Panc1 (cell line): ENCODE measurements around the gene CELF2. TPM values are rescaled to one million over a fixed set of nuclear protein-coding genes. Genes with fewer than 3 reads are reported as not detected.

Experiments
- ATAC-seq: fragments of 200-7000 bp; cut with Tn5 transposase; 2 replicates; pipeline ENCODE4 v1.9.1; 2020; ENCODE audit warnings: mild to moderate bottlenecking, moderate library complexity
- BruUV-seq: library from RNA; stranded (reverse); fragments of 400-500 nt; replicated peaks from 2 replicates; lab custom pipeline; 2021; lab: Mats Ljungman, UMichigan
- CTCF ChIA-PET: fragments of 300-600 bp; sonication (Branson Sonifier 250); formaldehyde crosslinking; loops from one replicate; lab custom pipeline; 2022; ENCODE audit warnings: antibody characterized with exemption; lab: Charles Lee
- POLR2A ChIA-PET: fragments of 300-600 bp; sonication (Branson Sonifier 250); formaldehyde crosslinking; loops from one replicate; lab custom pipeline; 2022; ENCODE audit warnings: antibody characterized with exemption; lab: Charles Lee
- DNase-seq: peaks from one replicate; pipeline ENCODE4 v3.0.0-alpha.2; 2010; ENCODE audit warnings: low read depth, low spot score
- H3K27ac ChIP-seq: 2 replicates; pipeline ENCODE4 v1.5.1; 2011; ENCODE audit warnings: mild to moderate bottlenecking, low read length, inconsistent platforms
- H3K27me3 ChIP-seq: fragments of 200-500 bp; sonication (Bioruptor generic); 2 replicates; pipeline ENCODE4 v1.6.0; 2014; ENCODE audit warnings: low read length, inconsistent platforms; ENCODE audit not compliant: control insufficient read depth, insufficient read depth
- H3K36me3 ChIP-seq: fragments of 200-500 bp; sonication (Bioruptor generic); 2 replicates; pipeline ENCODE4 v1.5.1; 2014; ENCODE audit warnings: inconsistent platforms, mild to moderate bottlenecking, low read length, moderate library complexity; ENCODE audit not compliant: control insufficient read depth, insufficient read depth
- H3K4me1 ChIP-seq: 2 replicates; pipeline ENCODE4 v1.5.1; 2011; ENCODE audit warnings: inconsistent platforms, mild to moderate bottlenecking, low read length, moderate library complexity; ENCODE audit not compliant: control insufficient read depth, insufficient read depth
- H3K4me3 ChIP-seq, 2 experiments: 2 replicates each; pipeline ENCODE4 v1.5.1; 2011 to 2012; ENCODE audit warnings: low read depth in 2 of 2, low read length in 2 of 2, mild to moderate bottlenecking in 2 of 2, inconsistent platforms in 1 of 2, moderate library complexity in 1 of 2
- H3K9me3 ChIP-seq: fragments of 200-500 bp; sonication (Bioruptor generic); 2 replicates; pipeline ENCODE4 v1.5.1; 2014; ENCODE audit warnings: low read depth, mild to moderate bottlenecking, inconsistent platforms, low read length, moderate library complexity; ENCODE audit not compliant: control insufficient read depth, insufficient read depth
- CTCF ChIP-seq: fragments of 450-650 bp; IDR thresholded peaks from 2 replicates; pipeline ENCODE4 v1.5.1; 2017; ENCODE audit warnings: mild to moderate bottlenecking
- POLR2AphosphoS5 ChIP-seq: IDR thresholded peaks from 2 replicates; pipeline ENCODE4 v1.6.1; 2012; ENCODE audit warnings: mild to moderate bottlenecking, low read depth, low read length, moderate library complexity
- REST ChIP-seq, 2 experiments: IDR thresholded peaks; 2 replicates each; pipeline ENCODE4 v1.6.1; 2011 to 2012; ENCODE audit warnings: low read depth in 2 of 2, control low read depth in 1 of 2, low read length in 1 of 2, mild to moderate bottlenecking in 1 of 2, moderate library complexity in 1 of 2; ENCODE audit not compliant: insufficient read depth in 1 of 2
- SIN3A ChIP-seq: IDR thresholded peaks from 2 replicates; pipeline ENCODE4 v1.6.1; 2012; ENCODE audit warnings: low read depth, mild to moderate bottlenecking, low read length, moderate library complexity, borderline replicate concordance; ENCODE audit not compliant: insufficient read depth
- TCF7L2 ChIP-seq: IDR thresholded peaks from 2 replicates; pipeline ENCODE4 v1.6.1; 2011; ENCODE audit warnings: mild to moderate bottlenecking, low read depth, low read length, inconsistent platforms
- in situ Hi-C: cut with HindIII; loops from 2 replicates; pipeline ENCODE4 v1.10.0; 2016; ENCODE audit warnings: low sequenced_read_pairs, low pct_unique_long_range_greater_than_20kb
- intact Hi-C: fragments of 100-400 bp; cut with micrococcal nuclease; formaldehyde crosslinking; loops from one replicate; pipeline ENCODE4 v1.10.0; 2022; ENCODE audit not compliant: unreplicated experiment
- total RNA-seq: library from RNA; stranded (reverse); gene quantifications from one replicate; pipeline ENCODE4 v1.2.1, GENCODE V29; 2021; ENCODE audit not compliant: unreplicated experiment

The CELF2 gene
- total RNA-seq, 1 experiment from 2014 or later = 0.44 TPM

- POLR2A ChIA-PET = no interaction called here
- TF ChIP-seq REST (IDR thresholded peaks at IDR 0.05; ENCODE audit: insufficient read depth in 1 of 2, low read depth in 2 of 2, low read length in 1 of 2) (no peak), POLR2AphosphoS5 (no peak), TCF7L2 (no peak), CTCF (no peak), SIN3A (no peak)
- no peak for DNase-seq
- Histone ChIP-seq H3K27ac (no peak overlapping the region), H3K4me1 (no peaks in the 10 kb centered on the region), H3K36me3 (no peaks in the 10 kb centered on the region), H3K4me3 (no peak overlapping the region), H3K9me3 (no peaks in the 10 kb centered on the region), H3K27me3 (no peaks in the 10 kb centered on the region)
- CTCF ChIA-PET = no interaction called here
- intact Hi-C loops (no loop called here), in situ Hi-C loops (no loop called here)
- ATAC-seq = no peak
- no TSS peak for BruUV-seq
Observed at GRCh38 chr10:11049806-11050205, 32.1 kb downstream of the CELF2 start.

GRCh38 chr10:11050301-11051287, 32.9 kb downstream of the CELF2 start:
- H3K4me1 ChIP-seq = no peaks in the 10 kb centered on the region
- H3K27me3 ChIP-seq = no peaks in the 10 kb centered on the region
- no peak overlapping the region for H3K4me3 ChIP-seq
- no TSS peak for BruUV-seq
- H3K27ac ChIP-seq = no peak overlapping the region
- ChIA-PET CTCF (no interaction called here), POLR2A (no interaction called here)
- H3K36me3 ChIP-seq = no peaks in the 10 kb centered on the region
- in situ Hi-C loops = no loop called here
- ATAC-seq (no peak), DNase-seq (no peak)
- TF ChIP-seq TCF7L2 = no peak
- no peak for TF ChIP-seq CTCF
- no peak for TF ChIP-seq REST (IDR thresholded peaks at IDR 0.05; ENCODE audit: insufficient read depth in 1 of 2, low read depth in 2 of 2, low read length in 1 of 2)
- no peak for TF ChIP-seq SIN3A
- no peak for TF ChIP-seq POLR2AphosphoS5
- intact Hi-C loops = no loop called here
- no peaks in the 10 kb centered on the region for H3K9me3 ChIP-seq
